Vagina (tissue), 2 donors: Measurements from ENCODE around the gene TWIST2.

ENCODE experiments used
- CTCF ChIP-seq, 3 experiments: fragments of 450-650 bp in 2 of 3; fragments of 200-600 bp in 1 of 3; sonication (generic) in 1 of 3; IDR thresholded peaks; one replicate each; pipeline ENCODE4 v1.5.1; 2017 to 2019; ENCODE audit warnings: antibody characterized with exemption in 3 of 3, mild to moderate bottlenecking in 2 of 3, moderate library complexity in 2 of 3
- POLR2A ChIP-seq, 2 donors: fragments of 450-650 bp; IDR thresholded peaks; one replicate each; pipeline ENCODE4 v1.6.1; 2017; ENCODE audit warnings: antibody characterized with exemption in 2 of 2, mild to moderate bottlenecking in 2 of 2, moderate library complexity in 2 of 2

GRCh38 chr2:238938401-238939055 is 90.6 kb downstream of the TWIST2 start:
- TF ChIP-seq CTCF (IDR thresholded peaks at IDR 0.05) (no peak), POLR2A (IDR thresholded peaks at IDR 0.05) (no peak)
